Measurements from ENCODE around the gene LTBP1.

DNA sequence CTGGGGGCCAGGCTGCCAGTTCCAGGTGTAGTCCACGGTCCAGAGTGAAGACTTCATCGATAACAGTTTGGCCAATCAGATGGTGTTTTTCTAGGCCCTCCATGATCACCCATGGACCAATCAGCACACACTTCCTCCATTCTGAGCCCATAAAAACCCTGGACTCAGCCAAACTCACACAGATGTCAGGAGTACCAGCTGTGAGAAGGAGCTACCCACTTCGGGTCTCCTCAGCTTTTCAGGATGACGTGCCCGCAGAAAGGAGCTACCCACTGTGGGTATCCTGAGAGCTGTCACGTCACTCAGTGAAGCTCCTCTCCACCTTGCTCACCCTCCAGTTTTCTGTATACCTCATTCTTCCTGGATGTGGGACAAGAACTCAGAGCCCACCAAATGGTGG is 319.7 kb downstream of the LTBP1 start:
- TF ChIP-seq, protein P1, sequence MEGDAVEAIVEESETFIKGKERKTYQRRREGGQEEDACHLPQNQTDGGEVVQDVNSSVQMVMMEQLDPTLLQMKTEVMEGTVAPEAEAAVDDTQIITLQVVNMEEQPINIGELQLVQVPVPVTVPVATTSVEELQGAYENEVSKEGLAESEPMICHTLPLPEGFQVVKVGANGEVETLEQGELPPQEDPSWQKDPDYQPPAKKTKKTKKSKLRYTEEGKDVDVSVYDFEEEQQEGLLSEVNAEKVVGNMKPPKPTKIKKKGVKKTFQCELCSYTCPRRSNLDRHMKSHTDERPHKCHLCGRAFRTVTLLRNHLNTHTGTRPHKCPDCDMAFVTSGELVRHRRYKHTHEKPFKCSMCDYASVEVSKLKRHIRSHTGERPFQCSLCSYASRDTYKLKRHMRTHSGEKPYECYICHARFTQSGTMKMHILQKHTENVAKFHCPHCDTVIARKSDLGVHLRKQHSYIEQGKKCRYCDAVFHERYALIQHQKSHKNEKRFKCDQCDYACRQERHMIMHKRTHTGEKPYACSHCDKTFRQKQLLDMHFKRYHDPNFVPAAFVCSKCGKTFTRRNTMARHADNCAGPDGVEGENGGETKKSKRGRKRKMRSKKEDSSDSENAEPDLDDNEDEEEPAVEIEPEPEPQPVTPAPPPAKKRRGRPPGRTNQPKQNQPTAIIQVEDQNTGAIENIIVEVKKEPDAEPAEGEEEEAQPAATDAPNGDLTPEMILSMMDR (IDR thresholded peaks at IDR 0.05; ENCODE audit: low read depth, low read length, poor library complexity, severe bottlenecking), result no peak
- TF ChIP-seq EZH2phosphoT487 (IDR thresholded peaks at IDR 0.05; ENCODE audit: borderline replicate concordance, low read length), result no peak

All from DOHH2 (cell line).